GM12878 (cell line): ENCODE data around the gene NELFB. TPM values are rescaled to one million over a fixed set of nuclear protein-coding genes. Genes with fewer than 3 reads are reported as not detected.
A peak's percentile ranks its signal among the peaks of the same experiment; 100 is the strongest.

Source experiments
- ATAC-seq: fragments of 200-7000 bp; cut with Tn5 transposase; 3 replicates; pipeline ENCODE4 v1.9.1; 2020; ENCODE audit warnings: mild to moderate bottlenecking, moderate library complexity
- BruUV-seq: library from RNA; stranded (reverse); fragments of 400-500 nt; replicated peaks from 2 replicates; lab custom pipeline; 2021; lab: Mats Ljungman, UMichigan
- CTCF ChIA-PET: fragments of 300-600 bp; sonication (Branson Sonifier 250); formaldehyde crosslinking; extraction: SDS; loops from one replicate; lab custom pipeline; 2021; ENCODE audit warnings: inconsistent platforms; lab: Yijun Ruan, JAX
- POLR2A ChIA-PET: fragments of 350-600 bp; formaldehyde crosslinking; extraction: SDS; loops from one replicate; lab custom pipeline; 2021; ENCODE audit warnings: inconsistent platforms; lab: Charles Lee
- RAD21 ChIA-PET: fragments of 300-600 bp; sonication (Branson Sonifier 250); formaldehyde crosslinking; loops from one replicate; lab custom pipeline; 2023; ENCODE audit warnings: antibody characterized with exemption; ENCODE audit not compliant: unreplicated experiment; lab: Charles Lee
- SMC1A ChIA-PET: fragments of 300-600 bp; sonication (Branson Sonifier 250); formaldehyde crosslinking; loops from one replicate; lab custom pipeline; 2023; ENCODE audit not compliant: unreplicated experiment, uncharacterized antibody; lab: Charles Lee
- DNase-seq: peaks from one replicate; pipeline ENCODE4 v3.0.0-alpha.2; 2011; ENCODE audit warnings: low read depth, low spot score
- FAIRE-seq: peaks from 3 replicates; lab custom pipeline; 2011; peaks lifted over from hg19 to GRCh38; lab: Jason Lieb, UNC
- H2AFZ ChIP-seq: 2 replicates; pipeline ENCODE4 v1.6.0; 2011; ENCODE audit warnings: low read depth, low read length, control low read depth; ENCODE audit not compliant: control insufficient read depth
- H3K27ac ChIP-seq: 2 replicates; pipeline ENCODE4 v1.5.1; 2011; ENCODE audit warnings: control low read depth; ENCODE audit not compliant: control insufficient read depth, insufficient read depth
- H3K27me3 ChIP-seq, 2 experiments: replicated peaks in 1 of 2; 2 replicates each; pipeline versions ENCODE4 v1.6.0 to v1.6.1; 2011; ENCODE audit warnings: low read length in 1 of 2; ENCODE audit not compliant: control insufficient read depth in 2 of 2, insufficient read depth in 2 of 2
- H3K36me3 ChIP-seq, 2 experiments: 2 replicates each; pipeline ENCODE4 v1.5.1; 2011; ENCODE audit warnings: low read length in 1 of 2; ENCODE audit not compliant: control insufficient read depth in 2 of 2, insufficient read depth in 2 of 2
- H3K4me1 ChIP-seq: 2 replicates; pipeline ENCODE4 v1.6.1; 2011; ENCODE audit warnings: mild to moderate bottlenecking, low read length, moderate library complexity, mixed read lengths; ENCODE audit not compliant: control insufficient read depth, insufficient read depth
- H3K4me2 ChIP-seq: 2 replicates; pipeline ENCODE4 v1.6.0; 2011; ENCODE audit warnings: control low read depth; ENCODE audit not compliant: control insufficient read depth, insufficient read depth
- H3K4me3 ChIP-seq: fragments of 200-600 bp; sonication (generic); 2 replicates; pipeline ENCODE4 v1.5.1; 2016
- H3K79me2 ChIP-seq: 2 replicates; pipeline ENCODE4 v1.6.0; 2011; ENCODE audit warnings: low read length; ENCODE audit not compliant: control insufficient read depth, insufficient read depth
- H3K9ac ChIP-seq: 2 replicates; pipeline ENCODE4 v1.8.0; 2011; ENCODE audit warnings: low read length, control low read depth, mixed read lengths; ENCODE audit not compliant: control insufficient read depth, insufficient read depth
- H3K9me3 ChIP-seq: replicated peaks from 3 replicates; pipeline ENCODE4 v1.5.1; 2011; ENCODE audit warnings: mild to moderate bottlenecking, low read length; ENCODE audit not compliant: control insufficient read depth, insufficient read depth
- H4K20me1 ChIP-seq: 2 replicates; pipeline ENCODE4 v1.6.0; 2011; ENCODE audit not compliant: control insufficient read depth, insufficient read depth
- JUNB ChIP-seq: IDR thresholded peaks from 2 replicates; pipeline ENCODE4 v1.6.1; 2016; ENCODE audit warnings: antibody characterized with exemption, mild to moderate bottlenecking
- MEF2B ChIP-seq: fragments of 450-650 bp; IDR thresholded peaks from 2 replicates; pipeline ENCODE4 v1.6.1; 2018; ENCODE audit warnings: mild to moderate bottlenecking, moderate library complexity; ENCODE audit not compliant: partially characterized antibody, poor library complexity, severe bottlenecking
- MXI1 ChIP-seq: fragments of 150-350 bp; IDR thresholded peaks from 2 replicates; pipeline ENCODE4 v1.6.1; 2011; ENCODE audit warnings: low read depth, mild to moderate bottlenecking, inconsistent platforms, low read length, improper control_type of control experiment
- RUNX3 ChIP-seq: IDR thresholded peaks from 2 replicates; pipeline ENCODE4 v1.6.1; 2012; ENCODE audit warnings: low read length, inconsistent platforms
- SIX5 ChIP-seq: IDR thresholded peaks from 2 replicates; pipeline ENCODE4 v1.6.1; 2011; ENCODE audit warnings: mild to moderate bottlenecking, low read depth, low read length, moderate library complexity; ENCODE audit not compliant: severe bottlenecking
- SPI1 ChIP-seq: IDR thresholded peaks from 2 replicates; pipeline ENCODE4 v1.6.1; 2011; ENCODE audit warnings: low read depth, mild to moderate bottlenecking, low read length, moderate library complexity, borderline replicate concordance; ENCODE audit not compliant: insufficient read depth
- ZNF207 ChIP-seq: fragments of 450-650 bp; IDR thresholded peaks from 2 replicates; pipeline ENCODE4 v1.6.1; 2014; ENCODE audit warnings: antibody characterized with exemption, mild to moderate bottlenecking, borderline replicate concordance
- ZSCAN29 ChIP-seq: fragments of 450-650 bp; IDR thresholded peaks from 2 replicates; pipeline ENCODE4 v1.6.1; 2017; ENCODE audit warnings: mild to moderate bottlenecking, moderate library complexity
- WGBS: methylation state at CpG from one replicate; pipeline ENCODE4 v1.1.6; 2016; ENCODE audit warnings: low lambda C conversion rate; ENCODE audit not compliant: insufficient replicate concordance, insufficient coverage; ENCODE audit errors: missing lambda C conversion rate; 5-methylcytosine and 5-hydroxymethylcytosine counted together
- in situ Hi-C: fragments of 300-500 bp; cut with MboI; formaldehyde crosslinking; loops from 9 replicates; pipeline ENCODE4 v1.14.3; 2018; ENCODE audit warnings: mixed read lengths
- intact Hi-C: fragments of 100-400 bp; cut with micrococcal nuclease; formaldehyde crosslinking; loops from one replicate; pipeline ENCODE4 v1.14.2; 2022; ENCODE audit not compliant: unreplicated experiment
- polyA plus RNA-seq, 11 experiments: library from polyadenylated mRNA; depleted of rRNA in 4 of 11; unstranded in 6 of 11; stranded (reverse) in 5 of 11; fragments of >200 nt; fragmentation: Nextera tagmentation in 4 of 11; fragmentation: Illumina TruSeq in 1 of 11; extraction: Ambion mirVana in 4 of 11; extraction: Trizol in 1 of 11; gene quantifications; 1 replicate in 1 of 11; 2 replicates in 10 of 11; pipeline versions ENCODE4 v1.2.1 to v1.2.3, GENCODE V29; 2011 to 2016; ENCODE audit warnings: inconsistent platforms in 2 of 11, missing spikeins in 2 of 11, low read depth in 1 of 11
- total RNA-seq, 4 experiments: library from RNA; depleted of rRNA in 3 of 4; stranded (reverse); fragments of >200 nt in 3 of 4; fragmentation: Illumina TruSeq in 1 of 4; extraction: Trizol in 1 of 4; gene quantifications; 2 replicates each; pipeline versions ENCODE4 v1.2.1 to v1.2.3, GENCODE V29; 2013 to 2021
- TF ChIP-seq, protein P1 (sequence below): fragments of 450-650 bp; IDR thresholded peaks from 2 replicates; pipeline ENCODE4 v1.6.1; 2017; ENCODE audit warnings: mild to moderate bottlenecking
- TF ChIP-seq, protein P2 (sequence below): fragments of 450-650 bp; IDR thresholded peaks from 2 replicates; pipeline ENCODE4 v1.6.1; 2016; ENCODE audit warnings: mild to moderate bottlenecking, moderate library complexity, borderline replicate concordance
- TF ChIP-seq, protein P3 (sequence below): fragments of 450-650 bp; IDR thresholded peaks from 2 replicates; pipeline ENCODE4 v1.6.1; 2014; ENCODE audit warnings: mild to moderate bottlenecking

The NELFB gene
- total and polyA plus RNA-seq, 10 of the 15 experiments (the other 5 are each of a cell fraction or from before 2014, with no cell fraction given), result 0.19 to 63.4 (median 30.9) TPM

DNA sequence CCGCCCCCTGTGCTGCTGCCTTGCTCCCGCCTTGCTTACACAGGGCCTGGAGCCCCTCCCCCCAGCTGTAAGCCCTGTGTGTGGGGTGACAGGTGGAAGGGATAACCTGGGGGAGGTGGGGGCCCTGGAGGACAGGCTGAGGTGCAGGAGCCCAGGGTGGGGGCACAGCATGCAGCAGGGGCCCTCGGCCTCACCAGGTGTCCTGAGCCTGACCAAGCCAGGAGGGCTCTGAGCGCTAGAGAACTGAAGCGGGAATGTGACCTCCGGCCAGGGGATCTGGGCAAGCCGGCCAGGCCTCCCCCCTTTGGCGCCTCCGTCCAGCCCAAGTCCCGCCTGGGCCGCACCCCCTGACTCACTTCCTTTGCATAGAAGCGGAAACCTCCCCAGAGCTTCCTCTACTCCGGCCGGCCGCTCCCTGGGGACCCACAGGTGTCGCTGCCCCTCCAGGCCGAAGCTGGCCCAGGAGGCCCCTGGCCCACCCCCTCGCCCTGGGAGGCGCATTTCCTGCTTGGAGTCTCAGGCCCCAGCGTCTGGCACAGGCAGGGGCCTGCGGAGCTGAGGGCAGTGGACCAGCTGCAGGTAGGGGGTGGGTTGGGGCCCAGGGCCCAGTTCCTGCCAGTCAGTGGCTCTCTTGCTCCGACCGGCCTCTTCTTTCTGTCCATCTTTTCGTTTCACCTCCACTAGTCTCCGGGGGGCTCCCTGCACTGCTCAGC, 22.4 kb downstream of the NELFB start, which contains the start of gene TOR4A:
TOR4A (plus strand) TSS at position 398 of the 713 bp plus-strand sequence. CDS start 964 bp downstream, outside the sequence.
- under 1% methylated on average over 24 of the region's 25 CpGs for WGBS
- peak; percentile 89 for ATAC-seq
- RAD21 ChIA-PET, result interaction anchor here (0.5 to 1.8 kb wide), 12 partner anchors 9 to 121 kb away, joined by 3 to 14 read pairs (median 4); partner anchors contain the start of gene NRARP
- no peaks in the 10 kb centered on the region for H3K9me3 ChIP-seq
- peak within 1 kb of the TSS; percentile 95 for H3K27ac ChIP-seq
- in situ Hi-C loops, result no loop called here
- BruUV-seq, result no TSS peak
- H2AFZ ChIP-seq, result peak within 1 kb of the TSS; percentile 45
- H3K27me3 ChIP-seq, result no peaks in the 10 kb centered on the region
- H3K4me2 ChIP-seq, result peak within 1 kb of the TSS; percentile 97
- intact Hi-C loops, result no loop called here
- peaks cover 19% of the 10 kb centered on the region for H3K79me2 ChIP-seq
- SMC1A ChIA-PET, result interaction anchor here (0.6 to 1.6 kb wide), 3 partner anchors 40 to 127 kb away, joined by 3 to 6 read pairs (median 3); no protein-coding TSS in a partner anchor
- DNase-seq, result peak; percentile 42
- CTCF ChIA-PET, result interaction anchor here (0.6 to 1.6 kb wide), 15 partner anchors 10 to 249 kb away, joined by 3 to 6 read pairs (median 3); partner anchors contain the start of genes EXD3, NOXA1, NRARP and RNF224
- peaks cover 39% of the 10 kb centered on the region for H3K4me1 ChIP-seq
- H3K36me3 ChIP-seq, result peaks cover 0 to 2% of the 10 kb centered on the region in 2 experiments; a peak in 2 of 4 replicates
- POLR2A ChIA-PET, result interaction anchor here (0.6 to 2.5 kb wide), 10 partner anchors 9 to 154 kb away, joined by 3 to 14 read pairs (median 4); partner anchors contain the start of genes EXD3, NOXA1 and TUBB4B
- FAIRE-seq, result peak; percentile 93
- H3K4me3 ChIP-seq, result peak within 1 kb of the TSS; percentile 92
- peak within 1 kb of the TSS; percentile 95 for H3K9ac ChIP-seq
- H4K20me1 ChIP-seq, result no peaks in the 10 kb centered on the region
- TF ChIP-seq RUNX3 (no peak; the same call in 1 of the 2 replicates), MXI1 (peak; percentile 73), SPI1 (peak; percentile 70; the same call in 1 of the 2 replicates), MEF2B (peak; percentile 98), ZNF207 (0 out of 2 replicates have a peak, but pooled peaks have one; percentile 43), ZSCAN29 (no peak), SIX5 (no peak), JUNB (0 out of 2 replicates have a peak, but pooled peaks have one; percentile 5)
- TF ChIP-seq, protein P1, sequence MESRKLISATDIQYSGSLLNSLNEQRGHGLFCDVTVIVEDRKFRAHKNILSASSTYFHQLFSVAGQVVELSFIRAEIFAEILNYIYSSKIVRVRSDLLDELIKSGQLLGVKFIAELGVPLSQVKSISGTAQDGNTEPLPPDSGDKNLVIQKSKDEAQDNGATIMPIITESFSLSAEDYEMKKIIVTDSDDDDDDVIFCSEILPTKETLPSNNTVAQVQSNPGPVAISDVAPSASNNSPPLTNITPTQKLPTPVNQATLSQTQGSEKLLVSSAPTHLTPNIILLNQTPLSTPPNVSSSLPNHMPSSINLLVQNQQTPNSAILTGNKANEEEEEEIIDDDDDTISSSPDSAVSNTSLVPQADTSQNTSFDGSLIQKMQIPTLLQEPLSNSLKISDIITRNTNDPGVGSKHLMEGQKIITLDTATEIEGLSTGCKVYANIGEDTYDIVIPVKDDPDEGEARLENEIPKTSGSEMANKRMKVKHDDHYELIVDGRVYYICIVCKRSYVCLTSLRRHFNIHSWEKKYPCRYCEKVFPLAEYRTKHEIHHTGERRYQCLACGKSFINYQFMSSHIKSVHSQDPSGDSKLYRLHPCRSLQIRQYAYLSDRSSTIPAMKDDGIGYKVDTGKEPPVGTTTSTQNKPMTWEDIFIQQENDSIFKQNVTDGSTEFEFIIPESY, result no peak
- TF ChIP-seq, protein P2, sequence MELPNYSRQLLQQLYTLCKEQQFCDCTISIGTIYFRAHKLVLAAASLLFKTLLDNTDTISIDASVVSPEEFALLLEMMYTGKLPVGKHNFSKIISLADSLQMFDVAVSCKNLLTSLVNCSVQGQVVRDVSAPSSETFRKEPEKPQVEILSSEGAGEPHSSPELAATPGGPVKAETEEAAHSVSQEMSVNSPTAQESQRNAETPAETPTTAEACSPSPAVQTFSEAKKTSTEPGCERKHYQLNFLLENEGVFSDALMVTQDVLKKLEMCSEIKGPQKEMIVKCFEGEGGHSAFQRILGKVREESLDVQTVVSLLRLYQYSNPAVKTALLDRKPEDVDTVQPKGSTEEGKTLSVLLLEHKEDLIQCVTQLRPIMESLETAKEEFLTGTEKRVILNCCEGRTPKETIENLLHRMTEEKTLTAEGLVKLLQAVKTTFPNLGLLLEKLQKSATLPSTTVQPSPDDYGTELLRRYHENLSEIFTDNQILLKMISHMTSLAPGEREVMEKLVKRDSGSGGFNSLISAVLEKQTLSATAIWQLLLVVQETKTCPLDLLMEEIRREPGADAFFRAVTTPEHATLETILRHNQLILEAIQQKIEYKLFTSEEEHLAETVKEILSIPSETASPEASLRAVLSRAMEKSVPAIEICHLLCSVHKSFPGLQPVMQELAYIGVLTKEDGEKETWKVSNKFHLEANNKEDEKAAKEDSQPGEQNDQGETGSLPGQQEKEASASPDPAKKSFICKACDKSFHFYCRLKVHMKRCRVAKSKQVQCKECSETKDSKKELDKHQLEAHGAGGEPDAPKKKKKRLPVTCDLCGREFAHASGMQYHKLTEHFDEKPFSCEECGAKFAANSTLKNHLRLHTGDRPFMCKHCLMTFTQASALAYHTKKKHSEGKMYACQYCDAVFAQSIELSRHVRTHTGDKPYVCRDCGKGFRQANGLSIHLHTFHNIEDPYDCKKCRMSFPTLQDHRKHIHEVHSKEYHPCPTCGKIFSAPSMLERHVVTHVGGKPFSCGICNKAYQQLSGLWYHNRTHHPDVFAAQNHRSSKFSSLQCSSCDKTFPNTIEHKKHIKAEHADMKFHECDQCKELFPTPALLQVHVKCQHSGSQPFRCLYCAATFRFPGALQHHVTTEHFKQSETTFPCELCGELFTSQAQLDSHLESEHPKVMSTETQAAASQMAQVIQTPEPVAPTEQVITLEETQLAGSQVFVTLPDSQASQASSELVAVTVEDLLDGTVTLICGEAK, result peak; percentile 67; the same call in 1 of the 2 replicates
- TF ChIP-seq, protein P3, sequence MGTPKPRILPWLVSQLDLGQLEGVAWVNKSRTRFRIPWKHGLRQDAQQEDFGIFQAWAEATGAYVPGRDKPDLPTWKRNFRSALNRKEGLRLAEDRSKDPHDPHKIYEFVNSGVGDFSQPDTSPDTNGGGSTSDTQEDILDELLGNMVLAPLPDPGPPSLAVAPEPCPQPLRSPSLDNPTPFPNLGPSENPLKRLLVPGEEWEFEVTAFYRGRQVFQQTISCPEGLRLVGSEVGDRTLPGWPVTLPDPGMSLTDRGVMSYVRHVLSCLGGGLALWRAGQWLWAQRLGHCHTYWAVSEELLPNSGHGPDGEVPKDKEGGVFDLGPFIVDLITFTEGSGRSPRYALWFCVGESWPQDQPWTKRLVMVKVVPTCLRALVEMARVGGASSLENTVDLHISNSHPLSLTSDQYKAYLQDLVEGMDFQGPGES, result no peak
